Measurements from ENCODE around the gene MKRN2OS. TPM values are rescaled to one million over a fixed set of nuclear protein-coding genes. Genes with fewer than 3 reads are reported as not detected.

MKRN2OS gene
- total RNA-seq, 1 donor from 2014 or later, result not detected

DNA sequence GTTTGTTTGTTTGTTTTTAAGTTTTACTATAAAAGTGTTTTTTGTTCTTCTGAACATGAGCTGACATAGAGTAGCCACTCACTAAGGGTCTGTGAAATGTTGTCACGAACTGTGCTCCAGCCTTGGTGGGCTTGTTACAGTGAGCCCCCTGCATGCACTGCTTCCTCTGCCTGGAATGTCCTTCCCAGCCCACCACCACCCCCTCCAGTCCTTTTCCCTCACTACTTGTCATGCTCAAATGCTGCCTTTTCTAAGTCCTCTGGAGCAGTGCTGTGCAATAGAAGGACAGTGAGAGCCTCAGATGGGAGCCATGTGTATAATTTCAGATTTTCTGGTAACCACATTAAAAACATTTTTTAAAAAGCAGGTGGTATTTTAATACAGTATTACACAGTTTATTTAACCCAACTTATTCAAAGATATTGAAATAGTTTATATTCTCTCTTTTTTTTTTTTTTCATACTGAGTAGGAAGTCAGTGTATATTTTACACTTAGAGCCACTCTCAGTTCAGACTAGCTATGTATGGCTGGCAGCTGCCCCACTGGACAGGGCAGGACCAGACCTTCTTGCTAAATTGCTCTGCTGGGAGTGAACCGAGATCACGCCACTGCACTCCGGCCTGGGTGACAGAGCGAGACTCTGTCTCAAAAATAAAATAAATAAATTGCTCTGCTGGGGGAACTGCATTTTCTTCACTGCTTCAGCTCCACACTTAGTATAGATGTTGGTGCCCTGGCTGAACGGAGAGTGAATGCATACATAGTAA lies 26.9 kb downstream of the MKRN2OS start:
- Mint-ChIP-seq H3K36me3 (ENCODE audit: low read depth) (peaks cover 4% of the 10 kb centered on the region), H3K4me1 (ENCODE audit: low read depth) (no peaks in the 10 kb centered on the region), H3K27ac (ENCODE audit: unreplicated experiment) (no peak overlapping the region)

DNA sequence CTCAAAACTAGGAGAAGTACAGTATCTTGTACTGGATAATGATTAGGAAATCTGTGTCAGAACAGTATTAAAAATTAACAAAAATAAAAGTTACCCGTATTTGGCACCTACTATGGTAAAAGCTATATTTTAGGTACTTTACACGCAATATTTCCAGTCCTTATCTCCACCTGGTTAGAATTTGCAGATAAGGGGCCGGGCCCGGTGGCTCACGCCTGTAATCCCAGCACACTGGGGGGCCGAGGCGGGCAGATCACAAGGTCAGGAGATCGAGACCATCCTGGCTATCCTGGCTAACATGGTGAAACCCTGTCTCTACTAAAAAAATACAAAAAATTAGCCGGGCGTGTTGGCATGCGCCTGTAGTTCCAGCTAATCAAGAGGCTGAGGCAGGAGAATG lies 28.4 kb downstream of the MKRN2OS start:
- no peak overlapping the region for H3K4me3 Mint-ChIP-seq (ENCODE audit: unreplicated experiment)
- H3K36me3 Mint-ChIP-seq (ENCODE audit: low read depth), result peaks cover 4% of the 10 kb centered on the region
- DNase-seq (ENCODE audit: low spot score), result no peak
- H3K9me3 Mint-ChIP-seq (ENCODE audit: low read depth), result peaks cover 2% of the 10 kb centered on the region
- no peaks in the 10 kb centered on the region for H3K4me1 Mint-ChIP-seq (ENCODE audit: low read depth)
- no peak overlapping the region for H3K27ac Mint-ChIP-seq (ENCODE audit: unreplicated experiment)
- TF ChIP-seq, protein P1, sequence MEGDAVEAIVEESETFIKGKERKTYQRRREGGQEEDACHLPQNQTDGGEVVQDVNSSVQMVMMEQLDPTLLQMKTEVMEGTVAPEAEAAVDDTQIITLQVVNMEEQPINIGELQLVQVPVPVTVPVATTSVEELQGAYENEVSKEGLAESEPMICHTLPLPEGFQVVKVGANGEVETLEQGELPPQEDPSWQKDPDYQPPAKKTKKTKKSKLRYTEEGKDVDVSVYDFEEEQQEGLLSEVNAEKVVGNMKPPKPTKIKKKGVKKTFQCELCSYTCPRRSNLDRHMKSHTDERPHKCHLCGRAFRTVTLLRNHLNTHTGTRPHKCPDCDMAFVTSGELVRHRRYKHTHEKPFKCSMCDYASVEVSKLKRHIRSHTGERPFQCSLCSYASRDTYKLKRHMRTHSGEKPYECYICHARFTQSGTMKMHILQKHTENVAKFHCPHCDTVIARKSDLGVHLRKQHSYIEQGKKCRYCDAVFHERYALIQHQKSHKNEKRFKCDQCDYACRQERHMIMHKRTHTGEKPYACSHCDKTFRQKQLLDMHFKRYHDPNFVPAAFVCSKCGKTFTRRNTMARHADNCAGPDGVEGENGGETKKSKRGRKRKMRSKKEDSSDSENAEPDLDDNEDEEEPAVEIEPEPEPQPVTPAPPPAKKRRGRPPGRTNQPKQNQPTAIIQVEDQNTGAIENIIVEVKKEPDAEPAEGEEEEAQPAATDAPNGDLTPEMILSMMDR (IDR thresholded peaks at IDR 0.05), result no peak
- no peaks in the 10 kb centered on the region for H3K27me3 Mint-ChIP-seq (ENCODE audit: low read depth)

More for the DNA sequence above, 26.9 kb downstream of the MKRN2OS start:
- Mint-ChIP-seq H3K9me3 (ENCODE audit: low read depth) (peaks cover 2% of the 10 kb centered on the region), H3K27me3 (ENCODE audit: low read depth) (no peaks in the 10 kb centered on the region), H3K4me3 (ENCODE audit: unreplicated experiment) (no peak overlapping the region)
- DNase-seq (ENCODE audit: low spot score), result no peak
- TF ChIP-seq, protein P1 (IDR thresholded peaks at IDR 0.05), result no peak

DNA sequence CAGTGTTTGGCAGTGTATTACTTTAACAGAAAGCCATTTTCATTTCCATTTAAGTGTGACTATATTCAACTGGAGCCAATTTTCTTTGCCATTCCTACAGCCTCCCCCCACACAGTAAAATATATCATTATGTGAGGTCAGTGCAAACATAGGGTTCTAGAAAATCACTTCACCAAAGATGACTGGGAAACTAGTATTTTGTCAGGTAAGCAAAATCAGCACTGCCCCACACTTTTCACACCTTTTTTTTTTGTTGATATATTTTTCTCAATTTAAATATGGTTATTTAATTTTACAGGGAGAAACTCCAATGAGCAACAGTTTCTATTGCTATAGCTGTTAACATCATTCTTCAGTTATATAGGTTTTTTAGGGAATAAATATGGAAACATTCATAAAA lies 29.7 kb downstream of the MKRN2OS start:
- H3K4me1 Mint-ChIP-seq (ENCODE audit: low read depth), result peaks cover 7% of the 10 kb centered on the region
- H3K9me3 Mint-ChIP-seq (ENCODE audit: low read depth), result no peaks in the 10 kb centered on the region
- DNase-seq (ENCODE audit: low spot score), result no peak
- H3K27ac Mint-ChIP-seq (ENCODE audit: unreplicated experiment), result no peak overlapping the region
- TF ChIP-seq, protein P1 (IDR thresholded peaks at IDR 0.05), result no peak
- no peaks in the 10 kb centered on the region for H3K27me3 Mint-ChIP-seq (ENCODE audit: low read depth)
- H3K36me3 Mint-ChIP-seq (ENCODE audit: low read depth), result no peaks in the 10 kb centered on the region
- H3K4me3 Mint-ChIP-seq (ENCODE audit: unreplicated experiment), result no peak overlapping the region

DNA sequence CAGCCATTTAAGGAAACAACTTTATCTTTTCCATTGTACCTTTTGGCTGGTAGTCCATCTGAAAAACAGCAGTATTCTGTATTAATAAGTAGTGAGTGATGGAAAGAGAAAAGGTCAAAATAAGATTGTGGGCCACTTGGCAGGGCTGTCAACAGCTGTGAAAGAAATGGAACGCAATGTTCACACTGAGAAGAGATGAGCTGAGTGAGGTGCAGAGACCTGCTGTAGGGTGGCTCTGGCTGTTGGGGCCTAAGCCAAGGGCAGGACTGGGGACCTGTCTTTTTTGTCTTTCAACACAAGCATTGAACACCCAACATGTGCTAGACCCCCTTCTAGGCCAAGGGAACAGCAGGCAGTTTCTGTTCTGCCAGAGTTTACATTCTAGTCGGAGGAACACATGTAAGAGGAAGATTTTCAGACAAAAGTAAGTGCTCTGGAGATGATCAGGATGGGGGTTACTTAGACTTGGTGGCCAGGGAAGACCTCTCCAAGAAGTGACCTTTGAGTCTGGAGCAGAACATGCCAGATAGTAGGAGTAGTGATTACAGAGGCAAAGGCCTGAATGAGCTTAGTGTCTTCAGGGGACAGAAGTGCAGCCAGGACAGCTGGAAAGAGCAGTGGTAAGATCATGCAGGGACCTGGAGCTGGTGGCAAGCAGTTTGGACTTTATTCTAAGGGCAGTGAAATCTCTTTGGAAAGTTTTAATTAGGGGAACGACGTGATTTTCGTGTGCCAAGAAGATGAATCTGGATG lies 31.4 kb downstream of the MKRN2OS start:
- DNase-seq (ENCODE audit: low spot score), result no peak
- Mint-ChIP-seq H3K27me3 (ENCODE audit: low read depth) (no peaks in the 10 kb centered on the region), H3K27ac (ENCODE audit: unreplicated experiment) (no peak overlapping the region), H3K9me3 (ENCODE audit: low read depth) (no peaks in the 10 kb centered on the region), H3K4me3 (ENCODE audit: unreplicated experiment) (no peak overlapping the region), H3K36me3 (ENCODE audit: low read depth) (no peaks in the 10 kb centered on the region), H3K4me1 (ENCODE audit: low read depth) (peaks cover 21% of the 10 kb centered on the region)
- TF ChIP-seq, protein P1 (IDR thresholded peaks at IDR 0.05), result no peak

GRCh38 chr3:12512534-12513118 lies 32.7 kb downstream of the MKRN2OS start:
- H3K9me3 Mint-ChIP-seq (ENCODE audit: low read depth), result no peaks in the 10 kb centered on the region
- TF ChIP-seq, protein P1 (IDR thresholded peaks at IDR 0.05), result no peak

More at GRCh38 chr3:12512534-12513118, 32.7 kb downstream of the MKRN2OS start:
- no peak overlapping the region for H3K4me3 Mint-ChIP-seq (ENCODE audit: unreplicated experiment)
- H3K4me1 Mint-ChIP-seq (ENCODE audit: low read depth), result peaks cover 33% of the 10 kb centered on the region
- no peak for DNase-seq (ENCODE audit: low spot score)
- no peaks in the 10 kb centered on the region for H3K27me3 Mint-ChIP-seq (ENCODE audit: low read depth)
- no peaks in the 10 kb centered on the region for H3K36me3 Mint-ChIP-seq (ENCODE audit: low read depth)
- no peak overlapping the region for H3K27ac Mint-ChIP-seq (ENCODE audit: unreplicated experiment)

All from chondrocyte (in vitro differentiated cells).